Epithelial cell of esophagus (primary cell): ENCODE measurements around the gene ACTC1.

Source experiments
- DNase-seq: peaks from one replicate; pipeline ENCODE4 v3.0.0; 2010; ENCODE audit warnings: low read depth
- H3K4me3 ChIP-seq: 2 replicates; pipeline ENCODE4 v1.5.1; 2011; ENCODE audit warnings: mild to moderate bottlenecking, low read length, control low read depth
- TF ChIP-seq, protein P1 (sequence below): IDR thresholded peaks from 2 replicates; pipeline ENCODE4 v1.5.1; 2011; ENCODE audit warnings: low read depth, mild to moderate bottlenecking, low read length, control low read depth, inconsistent platforms; ENCODE audit not compliant: insufficient read depth; ENCODE audit errors: missing control alignments

The ACTC1 gene

GRCh38 chr15:34790121-34790520 lies 5.2 kb downstream of the ACTC1 start:
- TF ChIP-seq, protein P1, sequence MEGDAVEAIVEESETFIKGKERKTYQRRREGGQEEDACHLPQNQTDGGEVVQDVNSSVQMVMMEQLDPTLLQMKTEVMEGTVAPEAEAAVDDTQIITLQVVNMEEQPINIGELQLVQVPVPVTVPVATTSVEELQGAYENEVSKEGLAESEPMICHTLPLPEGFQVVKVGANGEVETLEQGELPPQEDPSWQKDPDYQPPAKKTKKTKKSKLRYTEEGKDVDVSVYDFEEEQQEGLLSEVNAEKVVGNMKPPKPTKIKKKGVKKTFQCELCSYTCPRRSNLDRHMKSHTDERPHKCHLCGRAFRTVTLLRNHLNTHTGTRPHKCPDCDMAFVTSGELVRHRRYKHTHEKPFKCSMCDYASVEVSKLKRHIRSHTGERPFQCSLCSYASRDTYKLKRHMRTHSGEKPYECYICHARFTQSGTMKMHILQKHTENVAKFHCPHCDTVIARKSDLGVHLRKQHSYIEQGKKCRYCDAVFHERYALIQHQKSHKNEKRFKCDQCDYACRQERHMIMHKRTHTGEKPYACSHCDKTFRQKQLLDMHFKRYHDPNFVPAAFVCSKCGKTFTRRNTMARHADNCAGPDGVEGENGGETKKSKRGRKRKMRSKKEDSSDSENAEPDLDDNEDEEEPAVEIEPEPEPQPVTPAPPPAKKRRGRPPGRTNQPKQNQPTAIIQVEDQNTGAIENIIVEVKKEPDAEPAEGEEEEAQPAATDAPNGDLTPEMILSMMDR: no peak
- no peak overlapping the region for H3K4me3 ChIP-seq
- no peak for DNase-seq

DNA sequence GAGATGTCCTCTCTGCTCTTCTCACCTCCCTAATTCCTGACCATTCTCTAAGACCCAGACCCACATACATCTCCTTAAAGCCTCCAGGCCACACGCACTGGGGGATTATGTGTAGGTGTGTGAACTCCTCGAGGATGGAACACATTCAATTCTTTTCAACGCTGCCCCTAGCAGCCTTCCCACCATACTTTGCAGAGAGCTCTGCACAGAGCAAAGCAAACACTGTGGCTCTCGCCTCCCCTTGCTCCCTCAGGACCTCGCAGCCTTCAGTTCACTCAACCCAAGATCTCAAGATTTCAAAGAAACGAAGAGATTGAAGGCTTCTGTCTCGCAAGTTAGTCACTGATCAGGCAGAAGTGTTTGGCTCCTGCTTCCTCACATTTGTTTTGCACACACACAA lies 6.0 kb downstream of the ACTC1 start:
- TF ChIP-seq, protein P1: no peak
- H3K4me3 ChIP-seq: no peak overlapping the region
- DNase-seq: no peak

DNA sequence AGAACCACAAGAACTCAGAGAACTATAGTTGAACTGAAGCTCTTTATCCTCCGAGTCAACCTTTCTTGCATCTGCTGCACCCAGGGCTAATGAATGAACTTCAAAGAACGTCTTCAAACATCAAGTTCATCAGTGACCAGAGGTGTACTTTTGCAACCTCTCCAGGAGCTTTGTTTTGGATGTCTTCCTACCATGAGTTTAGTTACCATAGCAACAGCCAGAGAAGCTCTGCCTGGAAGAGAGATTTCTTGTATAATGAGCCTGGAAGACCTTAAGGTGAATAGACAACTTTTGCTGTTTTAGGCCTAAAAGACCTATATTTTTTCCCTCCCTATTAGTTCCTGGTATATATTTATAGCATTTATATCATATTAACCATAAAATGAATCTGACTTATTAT lies 9.1 kb downstream of the ACTC1 start:
- H3K4me3 ChIP-seq: no peak overlapping the region
- TF ChIP-seq, protein P1: no peak
- DNase-seq: no peak

DNA sequence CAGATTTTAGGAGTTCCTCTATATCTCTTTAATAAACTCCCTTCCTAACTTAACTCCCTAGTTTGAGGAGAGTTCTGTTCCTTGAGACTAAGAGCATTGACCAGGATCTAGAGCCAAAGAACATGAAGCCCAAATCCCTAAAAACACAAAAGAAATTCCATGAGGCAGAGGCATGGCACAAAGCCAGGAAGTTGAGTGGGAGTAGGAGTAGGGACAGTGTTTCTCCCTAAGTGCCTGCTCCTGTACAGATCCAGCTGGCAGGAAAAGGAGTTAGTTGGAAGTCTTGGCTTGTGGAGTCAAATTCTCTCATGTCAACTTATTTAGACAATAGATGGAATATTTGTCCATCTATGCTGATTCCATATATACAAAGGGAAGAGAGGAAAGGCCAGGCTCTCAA lies 11.4 kb downstream of the ACTC1 start:
- no peak overlapping the region for H3K4me3 ChIP-seq
- DNase-seq: no peak
- TF ChIP-seq, protein P1: no peak

GRCh38 chr15:34783431-34783830 lies 11.9 kb downstream of the ACTC1 start:
- no peak overlapping the region for H3K4me3 ChIP-seq
- DNase-seq: no peak
- TF ChIP-seq, protein P1: no peak

DNA sequence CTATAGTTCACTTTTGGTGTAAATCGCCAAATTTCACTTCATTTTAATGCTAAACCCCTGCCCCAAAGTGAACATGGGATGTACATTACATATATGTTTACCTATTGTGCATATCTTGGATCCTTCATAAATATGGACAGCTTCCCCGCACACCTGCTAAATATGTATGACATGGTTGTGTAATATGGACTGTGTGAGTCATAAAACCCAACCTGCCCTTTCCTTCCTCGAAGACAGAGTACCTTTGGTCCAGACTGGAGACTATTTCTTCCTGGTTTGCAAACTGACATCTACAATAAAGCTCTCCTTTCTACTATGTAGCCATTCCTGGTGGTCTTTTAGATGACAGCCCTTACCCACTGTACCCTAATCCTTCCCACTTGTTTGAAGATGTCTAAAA lies 12.4 kb downstream of the ACTC1 start:
- H3K4me3 ChIP-seq: no peak overlapping the region
- TF ChIP-seq, protein P1: no peak
- peak; percentile 71 for DNase-seq

GRCh38 chr15:34780725-34781124 lies 14.6 kb downstream of the ACTC1 start:
- no peak overlapping the region for H3K4me3 ChIP-seq
- DNase-seq: no peak
- TF ChIP-seq, protein P1: no peak
